HG02610 (cell line): ENCODE data around the gene KRTAP2-3.
"Not testable (repeated sequence)": the region's sequence is repeated elsewhere in the genome, so short reads cannot be mapped to it uniquely, and the experiment has no call there.

Experiments used
- ATAC-seq: cut with Tn5 transposase; IDR thresholded peaks from one replicate; pipeline ENCODE4 v1.9.1; 2021; ENCODE audit warnings: mild to moderate bottlenecking, moderate library complexity; ENCODE audit not compliant: unreplicated experiment

The KRTAP2-3 gene, protein sequence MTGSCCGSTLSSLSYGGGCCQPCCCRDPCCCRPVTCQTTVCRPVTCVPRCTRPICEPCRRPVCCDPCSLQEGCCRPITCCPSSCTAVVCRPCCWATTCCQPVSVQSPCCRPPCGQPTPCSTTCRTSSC

GRCh38 chr17:41060052-41060604 lies at the start of gene KRTAP2-3:
Gene KRTAP2-3 (minus strand): TSS chr17:41060114. CDS start chr17:41060050, 64 bp downstream.
- ATAC-seq, result no peak

DNA sequence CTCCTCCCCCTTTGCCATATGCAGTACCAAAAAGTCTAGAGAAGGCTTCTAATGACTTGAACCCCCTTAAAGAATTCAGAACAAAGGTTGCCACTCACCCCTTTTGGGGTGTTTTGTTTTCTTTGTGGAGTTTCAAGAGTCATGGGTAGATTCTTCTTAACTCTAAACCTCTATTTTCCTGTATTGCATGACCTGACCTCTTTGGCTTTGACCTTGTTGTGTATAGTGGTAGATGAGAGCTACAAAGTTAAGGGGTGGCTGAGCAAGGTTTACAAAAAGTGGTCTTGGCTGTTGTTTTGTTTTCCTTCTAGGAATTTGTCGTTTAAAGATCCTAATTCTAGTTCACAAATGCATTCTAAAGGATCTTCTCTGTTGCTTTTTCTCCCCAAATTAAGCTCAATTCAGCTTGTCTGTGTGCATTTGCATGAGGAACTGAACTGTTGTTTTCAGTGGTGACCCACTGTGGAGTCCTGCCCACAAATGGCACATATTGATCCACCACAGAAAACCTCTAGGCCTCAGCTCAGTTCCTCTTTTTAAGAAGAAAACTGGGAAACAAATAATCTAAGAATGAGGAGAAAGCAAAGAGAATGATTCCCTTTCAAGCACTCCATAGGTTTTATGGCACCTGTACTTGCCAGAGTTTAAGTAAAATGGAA lies 48.9 kb upstream of the KRTAP2-3 start:
- ATAC-seq, result not testable (repeated sequence)

DNA sequence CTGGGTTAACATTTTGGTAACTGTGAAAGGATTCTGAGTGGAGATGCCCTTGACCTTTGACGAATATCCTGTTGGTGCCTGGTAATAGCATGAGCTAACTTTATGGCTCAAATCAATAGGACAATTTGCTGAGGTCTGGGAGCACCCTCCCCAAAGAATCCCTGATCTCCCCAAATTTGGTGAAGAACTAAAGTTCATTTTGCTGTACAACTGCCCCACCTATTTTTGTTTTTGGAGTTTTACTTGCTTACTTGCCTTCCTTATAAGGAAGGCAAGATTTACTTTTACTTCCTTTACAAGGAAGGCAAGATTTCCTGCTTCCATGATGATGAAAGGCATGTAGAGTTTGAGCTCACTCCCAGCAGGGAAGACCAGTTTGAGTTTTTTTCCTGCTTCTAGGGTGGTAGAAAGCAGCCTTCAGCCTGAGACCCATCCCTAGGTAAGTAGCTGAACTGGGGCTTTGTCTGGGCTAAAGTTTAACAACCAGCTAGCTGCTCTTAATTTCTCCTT lies 48.1 kb upstream of the KRTAP2-3 start:
- no peak for ATAC-seq

GRCh38 chr17:41105347-41105746 lies 45.4 kb upstream of the KRTAP2-3 start, which contains the start of gene KRTAP4-9:
Gene KRTAP4-9 (plus strand): TSS chr17:41105389. CDS start chr17:41105389, 0 bp downstream.
- not testable (repeated sequence) for ATAC-seq

GRCh38 chr17:41104386-41105038 lies 44.6 kb upstream of the KRTAP2-3 start:
- not testable (repeated sequence) for ATAC-seq

DNA sequence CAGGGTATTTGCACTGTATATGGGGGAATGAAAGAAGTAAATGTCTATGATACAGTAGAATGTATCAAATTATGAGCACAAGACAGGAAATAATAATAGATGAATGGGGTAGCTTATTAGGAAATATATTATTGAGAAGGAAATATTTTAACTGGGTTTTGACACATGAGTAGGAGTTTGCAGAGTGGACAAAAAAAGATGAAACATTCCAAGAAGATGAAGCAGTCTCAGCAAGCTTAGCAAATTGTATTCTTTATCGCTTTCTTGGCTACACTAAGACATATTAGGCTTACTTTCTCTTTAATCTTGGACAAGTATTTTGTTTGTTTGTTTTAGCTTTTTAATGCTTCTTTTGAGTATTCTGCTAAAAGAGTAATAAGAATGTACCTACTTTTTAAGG lies 44.0 kb upstream of the KRTAP2-3 start:
- no peak for ATAC-seq

GRCh38 chr17:41101586-41102259 lies 41.8 kb upstream of the KRTAP2-3 start, which contains the start of gene KRTAP4-16:
Gene KRTAP4-16 (minus strand): TSS chr17:41102209. CDS start chr17:41102209, 0 bp downstream.
- ATAC-seq, result no peak

DNA sequence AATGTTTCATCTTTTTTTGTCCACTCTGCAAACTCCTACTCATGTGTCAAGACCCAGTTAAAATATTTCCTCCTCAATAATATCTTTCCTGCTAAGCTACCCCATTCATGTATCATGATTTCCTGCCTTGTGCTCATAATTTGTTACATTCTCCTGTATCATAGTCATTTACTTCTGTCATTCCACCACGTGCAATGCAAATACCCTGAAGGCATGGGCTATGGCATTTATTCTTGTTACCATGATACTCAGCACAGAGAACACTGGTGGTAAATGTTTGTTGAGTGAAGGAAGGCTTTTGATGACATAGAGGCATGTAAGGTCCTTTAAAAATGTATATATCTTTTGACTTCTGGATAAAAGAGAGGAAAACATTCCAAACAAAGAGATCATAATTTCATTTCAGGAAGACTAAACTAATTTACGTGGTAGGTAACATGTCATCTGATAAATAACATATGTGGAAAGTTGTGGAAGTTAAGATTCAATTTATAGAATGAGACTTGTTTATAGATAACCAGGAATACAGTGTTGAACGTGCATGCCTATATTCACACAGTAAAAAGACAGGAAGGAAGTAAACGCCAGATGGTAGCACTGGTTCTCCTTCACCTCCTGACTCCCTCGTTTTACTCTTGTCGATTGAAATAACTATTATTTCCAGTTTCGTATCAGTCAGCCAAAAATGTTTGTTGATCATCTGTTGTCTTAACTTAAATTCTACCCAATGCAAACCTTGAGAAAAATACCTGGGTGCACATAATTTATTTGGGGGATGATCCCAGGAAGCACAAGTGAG lies 40.0 kb upstream of the KRTAP2-3 start:
- not testable (repeated sequence) for ATAC-seq

GRCh38 chr17:41098481-41098880 lies 38.6 kb upstream of the KRTAP2-3 start:
- ATAC-seq, result no peak

- no peak for ATAC-seq
Measured at GRCh38 chr17:41098042-41098441, 38.1 kb upstream of the KRTAP2-3 start, which contains the start of gene KRTAP4-8. Gene KRTAP4-8 (minus strand): TSS chr17:41098142. CDS start chr17:41098084, 58 bp downstream.

GRCh38 chr17:41096055-41096454 lies 36.1 kb upstream of the KRTAP2-3 start:
- no peak for ATAC-seq

- ATAC-seq, result not testable (repeated sequence)
Measured at GRCh38 chr17:41088760-41089352, 28.9 kb upstream of the KRTAP2-3 start.

GRCh38 chr17:41084100-41084856 lies 24.4 kb upstream of the KRTAP2-3 start, which contains the start of gene KRTAP4-7:
Gene KRTAP4-7 (plus strand): TSS chr17:41084150. CDS start chr17:41084207, 57 bp downstream.
- ATAC-seq, result not testable (repeated sequence)

DNA sequence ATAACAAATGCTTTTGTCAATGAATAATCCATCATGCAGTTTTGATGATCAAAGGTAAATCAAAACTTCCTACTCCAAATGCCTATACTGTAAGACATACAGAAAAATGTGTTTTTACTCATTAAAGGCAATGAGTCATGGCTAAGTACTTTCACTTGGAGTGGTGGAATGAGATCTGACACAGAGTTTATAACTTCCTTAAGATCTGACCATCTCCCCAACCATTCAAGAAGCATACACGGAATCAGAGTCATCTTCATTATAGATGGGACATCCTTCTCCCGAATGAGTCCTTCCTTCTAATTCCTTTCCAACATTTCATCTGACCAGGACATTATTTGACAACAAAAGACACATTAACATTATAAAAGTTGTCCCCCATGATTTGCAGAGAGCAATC lies 23.5 kb upstream of the KRTAP2-3 start:
- ATAC-seq, result not testable (repeated sequence)

GRCh38 chr17:41082626-41083025 lies 22.7 kb upstream of the KRTAP2-3 start:
- ATAC-seq, result no peak

DNA sequence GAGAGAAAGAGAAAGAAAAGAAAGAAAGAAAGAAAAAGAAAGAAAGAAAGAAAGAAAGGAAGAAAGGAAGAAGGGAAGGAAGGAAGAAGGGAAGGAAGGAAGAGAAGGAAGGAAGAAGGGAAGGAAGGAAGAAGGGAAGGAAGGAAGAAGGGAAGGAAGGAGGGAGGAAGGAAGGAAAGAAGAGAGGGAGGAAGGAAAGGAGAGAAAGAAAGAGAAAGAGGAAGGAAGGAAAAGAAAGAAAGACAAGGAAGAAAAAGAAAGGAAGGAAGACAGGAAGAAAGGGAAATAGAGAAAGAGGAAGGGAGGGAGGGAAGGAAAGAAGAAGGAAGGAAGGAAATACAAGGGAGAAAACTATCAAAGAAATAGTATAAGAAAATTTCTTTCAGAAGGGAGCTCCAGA lies 16.9 kb upstream of the KRTAP2-3 start:
- no peak for ATAC-seq

GRCh38 chr17:41073676-41074075 lies 13.8 kb upstream of the KRTAP2-3 start:
- ATAC-seq, result no peak

DNA sequence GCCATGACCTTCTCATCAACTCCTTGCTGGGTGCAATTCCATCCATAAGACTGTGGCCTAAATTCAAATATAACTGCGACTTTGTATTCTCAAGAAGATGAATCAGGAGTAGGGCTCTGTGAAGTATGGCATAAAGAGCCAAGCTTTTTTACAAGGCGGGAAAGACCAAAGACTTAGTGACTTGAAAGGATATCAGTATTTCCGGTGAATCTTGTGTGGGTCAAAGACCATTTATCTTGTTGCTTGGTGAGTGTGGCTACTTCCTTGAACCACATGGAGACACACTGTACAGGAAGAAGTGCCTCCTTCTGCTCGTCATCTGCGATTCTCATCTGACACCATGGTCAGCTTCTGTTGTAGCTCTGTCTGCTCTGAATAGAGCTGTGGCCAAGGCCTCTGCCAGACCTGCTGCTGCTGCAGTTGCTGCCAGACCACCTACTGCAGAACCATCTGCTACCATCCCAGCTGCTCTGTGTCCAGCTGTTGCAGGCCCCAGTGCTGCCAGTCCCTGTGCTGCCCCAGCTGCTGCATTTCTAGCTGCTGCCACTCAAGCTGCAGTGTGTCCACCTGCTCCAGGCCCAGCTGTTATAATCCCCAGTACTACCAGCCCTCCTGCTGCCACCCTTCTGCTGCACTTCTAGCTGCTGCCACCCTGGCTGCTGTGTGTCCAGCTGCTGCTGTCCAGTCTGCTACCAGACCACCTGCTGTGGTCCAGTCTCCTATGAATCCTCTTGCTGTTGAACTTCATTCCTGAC lies 11.9 kb upstream of the KRTAP2-3 start:
- ATAC-seq, result no peak
